CD4-positive, alpha-beta T cell treated with Interleukin-4 for 1 hour (primary cell): ENCODE data around the gene TBC1D16.

Experiments used
- DNase-seq, 2 donors: peaks; one replicate each; pipeline ENCODE4 v3.0.0-alpha.2; 2020 to 2022

TBC1D16 gene

GRCh38 chr17:79948945-79949655, 86.6 kb downstream of the TBC1D16 start:
- no peak for DNase-seq

- no peak for DNase-seq
Observed at GRCh38 chr17:79948406-79948944, 87.2 kb downstream of the TBC1D16 start.

- no peak for DNase-seq
Observed at GRCh38 chr17:79947351-79948031, 88.2 kb downstream of the TBC1D16 start.

GRCh38 chr17:79946352-79947231, 89.1 kb downstream of the TBC1D16 start:
- no peak for DNase-seq

- no peak for DNase-seq
Observed at GRCh38 chr17:79945591-79946255, 89.9 kb downstream of the TBC1D16 start.

GRCh38 chr17:79944821-79945391, 90.8 kb downstream of the TBC1D16 start:
- DNase-seq = no peak

- DNase-seq = no peak
Observed at GRCh38 chr17:79944251-79944812, 91.3 kb downstream of the TBC1D16 start.

- DNase-seq = no peak
Observed at GRCh38 chr17:79943347-79944241, 92.1 kb downstream of the TBC1D16 start.

GRCh38 chr17:79942591-79943346, 92.9 kb downstream of the TBC1D16 start:
- peak; percentile 5 to 24 for DNase-seq

- DNase-seq = no peak
Observed at GRCh38 chr17:79942011-79942405, 93.7 kb downstream of the TBC1D16 start.

- no peak for DNase-seq
Observed at GRCh38 chr17:79941088-79942010, 94.3 kb downstream of the TBC1D16 start.

- DNase-seq = no peak
Observed at GRCh38 chr17:79940459-79941087, 95.1 kb downstream of the TBC1D16 start.

GRCh38 chr17:79939755-79940458, 95.8 kb downstream of the TBC1D16 start:
- no peak for DNase-seq

GRCh38 chr17:79939094-79939435, 96.6 kb downstream of the TBC1D16 start:
- no peak for DNase-seq

GRCh38 chr17:79938336-79939093, 97.2 kb downstream of the TBC1D16 start:
- no peak for DNase-seq

- DNase-seq = no peak
Observed at GRCh38 chr17:79937391-79938335, 98.0 kb downstream of the TBC1D16 start.
